WTC11 (cell line): ENCODE results near the gene PLXNA1. TPM values are rescaled to one million over a fixed set of nuclear protein-coding genes. Genes with fewer than 3 reads are reported as not detected.

Experiments
- ATAC-seq: fragments of 200-7000 bp; cut with Tn5 transposase; 2 replicates; pipeline ENCODE4 v1.10.0; 2021; ENCODE audit warnings: mild to moderate bottlenecking, moderate library complexity
- CTCF ChIA-PET: fragments of 300-600 bp; sonication (Branson Sonifier 250); formaldehyde crosslinking; loops from one replicate; lab custom pipeline; 2021; ENCODE audit warnings: antibody characterized with exemption; lab: Charles Lee
- POLR2A ChIA-PET: fragments of 350-600 bp; sonication (Branson Sonifier 250); formaldehyde crosslinking; loops from one replicate; lab custom pipeline; 2021; ENCODE audit warnings: antibody characterized with exemption; lab: Charles Lee
- DNase-seq: peaks from one replicate; pipeline ENCODE4 v3.0.0; 2021; ENCODE audit warnings: low spot score
- H3K27ac Mint-ChIP-seq: 2 replicates; pipeline ENCODE4 v1.8.0; 2021; ENCODE audit warnings: mixed read lengths
- H3K27me3 Mint-ChIP-seq: 2 replicates; pipeline ENCODE4 v1.8.0; 2021; ENCODE audit warnings: low read depth, mild to moderate bottlenecking, moderate library complexity, mixed read lengths
- H3K36me3 Mint-ChIP-seq: 2 replicates; pipeline ENCODE4 v1.8.0; 2021; ENCODE audit warnings: mixed read lengths
- H3K4me1 Mint-ChIP-seq: 2 replicates; pipeline ENCODE4 v1.8.0; 2022; ENCODE audit warnings: mixed read lengths
- H3K4me3 Mint-ChIP-seq: 2 replicates; pipeline ENCODE4 v1.8.0; 2021; ENCODE audit warnings: mild to moderate bottlenecking, moderate library complexity, mixed read lengths
- H3K9me3 Mint-ChIP-seq: 2 replicates; pipeline ENCODE4 v1.8.0; 2021; ENCODE audit warnings: mixed read lengths
- CDX4 ChIP-seq: fragments of 250-450 bp; sonication (Bioruptor Pico); IDR thresholded peaks from 2 replicates; pipeline ENCODE4 v1.9.0; 2021; ENCODE audit warnings: moderate library complexity, mild to moderate bottlenecking, inconsistent platforms, borderline replicate concordance
- CTCF ChIP-seq: fragments of 200-600 bp; IDR thresholded peaks from 2 replicates; pipeline ENCODE4 v1.8.0; 2022; ENCODE audit warnings: antibody characterized with exemption
- E2F5 ChIP-seq: sonication (generic); formaldehyde crosslinking; IDR thresholded peaks from 2 replicates; pipeline ENCODE4 v1.8.1; 2022; ENCODE audit warnings: mild to moderate bottlenecking, moderate library complexity, missing genetic modification reagents
- ELF4 ChIP-seq: sonication (generic); formaldehyde crosslinking; IDR thresholded peaks from 2 replicates; pipeline ENCODE4 v1.8.1; 2022; ENCODE audit warnings: low read depth, mild to moderate bottlenecking, moderate library complexity, missing genetic modification reagents
- ETV6 ChIP-seq: sonication (generic); formaldehyde crosslinking; IDR thresholded peaks from 2 replicates; pipeline ENCODE4 v1.8.1; 2022; ENCODE audit warnings: mild to moderate bottlenecking, missing genetic modification reagents
- FOXK1 ChIP-seq: sonication (generic); formaldehyde crosslinking; IDR thresholded peaks from 2 replicates; pipeline ENCODE4 v1.8.0; 2022; ENCODE audit warnings: mild to moderate bottlenecking, moderate library complexity, missing genetic modification reagents
- JAZF1 ChIP-seq: fragments of 250-450 bp; sonication (Bioruptor Pico); IDR thresholded peaks from 2 replicates; pipeline ENCODE4 v1.9.0; 2021; ENCODE audit warnings: moderate library complexity, mild to moderate bottlenecking, inconsistent platforms
- KAT7 ChIP-seq: sonication (generic); formaldehyde crosslinking; IDR thresholded peaks from 2 replicates; pipeline ENCODE4 v1.8.1; 2023; ENCODE audit warnings: missing genetic modification reagents, mild to moderate bottlenecking, borderline replicate concordance
- MAX ChIP-seq: sonication (generic); formaldehyde crosslinking; IDR thresholded peaks from 2 replicates; pipeline ENCODE4 v1.8.0; 2022; ENCODE audit warnings: mild to moderate bottlenecking, missing genetic modification reagents
- NFYB ChIP-seq: sonication (generic); formaldehyde crosslinking; conservative IDR thresholded peaks from 2 replicates; pipeline ENCODE4 v1.8.0; 2022; ENCODE audit warnings: low read depth, missing genetic modification reagents
- OVOL2 ChIP-seq: fragments of 250-450 bp; sonication (Bioruptor Pico); IDR thresholded peaks from 2 replicates; pipeline ENCODE4 v1.9.0; 2021; ENCODE audit warnings: mild to moderate bottlenecking, borderline replicate concordance
- PRDM15 ChIP-seq: sonication (generic); formaldehyde crosslinking; IDR thresholded peaks from 2 replicates; pipeline ENCODE4 v1.8.0; 2022; ENCODE audit warnings: missing genetic modification reagents
- RORB ChIP-seq: fragments of 250-450 bp; sonication (Bioruptor Pico); IDR thresholded peaks from 2 replicates; pipeline ENCODE4 v1.9.0; 2021; ENCODE audit warnings: mild to moderate bottlenecking
- SOX15 ChIP-seq: fragments of 250-450 bp; sonication (Bioruptor Pico); IDR thresholded peaks from 2 replicates; pipeline ENCODE4 v1.9.0; 2021; ENCODE audit warnings: mild to moderate bottlenecking
- USF1 ChIP-seq: sonication (generic); formaldehyde crosslinking; IDR thresholded peaks from 2 replicates; pipeline ENCODE4 v1.8.0; 2022; ENCODE audit warnings: mild to moderate bottlenecking, missing genetic modification reagents
- ZBTB21 ChIP-seq: sonication (generic); formaldehyde crosslinking; IDR thresholded peaks from 2 replicates; pipeline ENCODE4 v1.8.1; 2023; ENCODE audit warnings: mild to moderate bottlenecking, missing genetic modification reagents, borderline replicate concordance
- ZBTB43 ChIP-seq: sonication (generic); formaldehyde crosslinking; IDR thresholded peaks from 2 replicates; pipeline ENCODE4 v1.8.1; 2023; ENCODE audit warnings: mild to moderate bottlenecking, missing genetic modification reagents
- ZMAT4 ChIP-seq: fragments of 250-450 bp; sonication (Bioruptor Pico); IDR thresholded peaks from 2 replicates; pipeline ENCODE4 v1.9.0; 2021; ENCODE audit warnings: mild to moderate bottlenecking
- total RNA-seq: library from RNA; stranded (reverse); gene quantifications from 3 replicates; pipeline ENCODE4 v1.2.3, GENCODE V29; 2021

The PLXNA1 gene
- total RNA-seq, 1 experiment from 2014 or later, result 53.8 TPM

GRCh38 chr3:126970921-126971320 lies 12.0 kb upstream of the PLXNA1 start:
- H3K4me3 Mint-ChIP-seq, result no peak overlapping the region
- peaks cover 5% of the 10 kb centered on the region for H3K27me3 Mint-ChIP-seq

More at GRCh38 chr3:126970921-126971320, 12.0 kb upstream of the PLXNA1 start:
- CTCF ChIA-PET, result interaction anchor here (0.7 to 4.1 kb wide), 7 partner anchors 11 to 233 kb away, joined by 3 to 28 read pairs (median 5); partner anchors contain the start of gene PLXNA1
- ATAC-seq, result no peak
- Mint-ChIP-seq H3K4me1 (peaks cover 13% of the 10 kb centered on the region), H3K9me3 (peaks cover 21% of the 10 kb centered on the region), H3K27ac (no peak overlapping the region), H3K36me3 (peaks cover 10% of the 10 kb centered on the region)
- no peak for TF ChIP-seq ZMAT4 (CRISPR knock-in tag)
- TF ChIP-seq ZBTB43 (CRISPR knock-in tag), result no peak
- TF ChIP-seq CDX4 (CRISPR knock-in tag), result no peak
- TF ChIP-seq ELF4, result no peak
- no peak for TF ChIP-seq PRDM15 (CRISPR knock-in tag)
- TF ChIP-seq ETV6 (CRISPR knock-in tag), result no peak
- no peak for TF ChIP-seq CTCF
- no peak for TF ChIP-seq OVOL2 (CRISPR knock-in tag)
- TF ChIP-seq MAX, result no peak
- no peak for TF ChIP-seq JAZF1 (CRISPR knock-in tag)
- no peak for TF ChIP-seq ZBTB21 (CRISPR knock-in tag)
- TF ChIP-seq SOX15 (CRISPR knock-in tag), result no peak
- TF ChIP-seq RORB (CRISPR knock-in tag), result no peak
- TF ChIP-seq FOXK1 (CRISPR knock-in tag), result no peak
- TF ChIP-seq USF1, result no peak
- no peak for TF ChIP-seq NFYB (CRISPR knock-in tag)
- TF ChIP-seq E2F5 (CRISPR knock-in tag), result no peak
- TF ChIP-seq KAT7 (CRISPR knock-in tag), result no peak
- POLR2A ChIA-PET, result no interaction called here
- DNase-seq, result no peak
